SU-DHL-6 (cell line): ENCODE measurements around the gene IL21R.

Experiments
- H2AFZ ChIP-seq: fragments of 200-600 bp; sonication (generic); 2 replicates; pipeline ENCODE4 v1.6.1; 2014; ENCODE audit warnings: low read depth, mild to moderate bottlenecking, moderate library complexity, mixed read lengths, antibody characterized with exemption, low read length; ENCODE audit not compliant: severe bottlenecking
- H3F3A ChIP-seq: fragments of 200-600 bp; shearing (Covaris generic); 2 replicates; pipeline ENCODE4 v1.6.0; 2016; ENCODE audit warnings: antibody characterized with exemption, mild to moderate bottlenecking; ENCODE audit not compliant: insufficient read depth
- H3K27ac ChIP-seq: fragments of 200-600 bp; sonication (generic); 2 replicates; pipeline ENCODE4 v1.5.1; 2016; ENCODE audit warnings: low read depth, mild to moderate bottlenecking, low read length, moderate library complexity, mixed read lengths
- H3K27me3 ChIP-seq: fragments of 200-600 bp; sonication (generic), shearing (Covaris generic); 2 replicates; pipeline ENCODE4 v1.6.0; 2014; ENCODE audit warnings: mild to moderate bottlenecking, low read length
- H3K36me3 ChIP-seq: fragments of 200-600 bp; sonication (generic); 2 replicates; pipeline ENCODE4 v1.6.1; 2014; ENCODE audit warnings: mild to moderate bottlenecking, low read length, mixed read lengths
- H3K4me2 ChIP-seq: fragments of 300-600, 200-600 bp; shearing (Covaris generic), sonication (generic); 2 replicates; pipeline ENCODE4 v1.6.0; 2014; ENCODE audit warnings: low read length, low read depth, mild to moderate bottlenecking; ENCODE audit not compliant: poor library complexity, severe bottlenecking
- H3K4me3 ChIP-seq: fragments of 200-600 bp; sonication (generic); 2 replicates; pipeline ENCODE4 v1.5.1; 2014; ENCODE audit warnings: antibody characterized with exemption, low read length, mild to moderate bottlenecking, mixed read lengths; ENCODE audit not compliant: insufficient read depth, poor library complexity, severe bottlenecking
- H3K79me2 ChIP-seq: fragments of 200-600 bp; sonication (generic); 2 replicates; pipeline ENCODE4 v1.6.1; 2014; ENCODE audit warnings: mild to moderate bottlenecking, low read length, moderate library complexity; ENCODE audit not compliant: insufficient read depth
- H3K9ac ChIP-seq: fragments of 200-600 bp; sonication (generic); 2 replicates; pipeline ENCODE4 v1.7.0; 2014; ENCODE audit warnings: mild to moderate bottlenecking, low read length
- H3K9me2 ChIP-seq: fragments of 200-600 bp; sonication (generic); replicated peaks from 2 replicates; pipeline ENCODE4 v1.6.1; 2014; ENCODE audit warnings: low read length; ENCODE audit not compliant: insufficient read depth
- H3K9me3 ChIP-seq: fragments of 200-600 bp; sonication (generic); 2 replicates; pipeline ENCODE4 v1.6.1; 2014; ENCODE audit warnings: low read length, mixed read lengths; ENCODE audit not compliant: insufficient read depth
- H4K20me1 ChIP-seq: fragments of 200-600 bp; sonication (generic); 2 replicates; pipeline ENCODE4 v1.6.1; 2014; ENCODE audit warnings: low read depth, mild to moderate bottlenecking, antibody characterized with exemption, low read length, moderate library complexity, mixed read lengths
- EZH2phosphoT487 ChIP-seq: fragments of 200-600 bp; sonication (generic), shearing (Covaris generic); conservative IDR thresholded peaks from 2 replicates; pipeline ENCODE4 v1.6.1; 2018; ENCODE audit warnings: mild to moderate bottlenecking, antibody characterized with exemption, low read length, moderate library complexity, mixed read lengths
- TF ChIP-seq, protein P1 (sequence below): fragments of 200-600 bp; sonication (generic); IDR thresholded peaks from one replicate; pipeline ENCODE4 v1.5.1; 2017; ENCODE audit warnings: antibody characterized with exemption, mild to moderate bottlenecking, low read length, moderate library complexity; ENCODE audit not compliant: insufficient read depth, poor library complexity, severe bottlenecking

Gene IL21R

DNA sequence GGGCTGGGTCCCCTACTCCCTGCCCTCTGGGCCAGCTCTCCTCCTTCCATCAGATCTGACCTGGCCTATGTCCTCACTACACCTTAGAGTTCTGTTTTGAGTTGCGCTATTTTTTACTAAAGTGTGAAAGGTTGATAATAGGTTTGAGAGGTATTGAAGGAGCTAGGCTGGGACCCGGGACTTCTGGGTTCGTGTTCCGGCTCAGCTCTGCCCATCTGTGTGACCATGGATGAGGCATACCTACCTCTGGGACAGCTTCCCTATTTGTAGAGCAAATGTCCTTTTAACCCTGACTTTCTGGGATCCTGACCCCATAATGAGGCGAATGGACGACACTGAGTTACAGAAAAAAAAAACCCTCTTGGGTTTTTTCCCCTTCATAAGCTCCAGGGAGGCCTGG lies 36.0 kb downstream of the IL21R start:
- Histone ChIP-seq H3K36me3 (no peaks in the 10 kb centered on the region), H3F3A (no peaks in the 10 kb centered on the region), H3K9me2 (no peaks in the 10 kb centered on the region), H3K79me2 (no peaks in the 10 kb centered on the region), H3K27ac (no peak overlapping the region), H3K9ac (no peak overlapping the region), H3K4me2 (no peak overlapping the region), H2AFZ (no peak overlapping the region), H3K9me3 (no peaks in the 10 kb centered on the region), H4K20me1 (no peaks in the 10 kb centered on the region), H3K27me3 (no peaks in the 10 kb centered on the region), H3K4me3 (no peak overlapping the region)
- no peak for TF ChIP-seq EZH2phosphoT487
- TF ChIP-seq, protein P1, sequence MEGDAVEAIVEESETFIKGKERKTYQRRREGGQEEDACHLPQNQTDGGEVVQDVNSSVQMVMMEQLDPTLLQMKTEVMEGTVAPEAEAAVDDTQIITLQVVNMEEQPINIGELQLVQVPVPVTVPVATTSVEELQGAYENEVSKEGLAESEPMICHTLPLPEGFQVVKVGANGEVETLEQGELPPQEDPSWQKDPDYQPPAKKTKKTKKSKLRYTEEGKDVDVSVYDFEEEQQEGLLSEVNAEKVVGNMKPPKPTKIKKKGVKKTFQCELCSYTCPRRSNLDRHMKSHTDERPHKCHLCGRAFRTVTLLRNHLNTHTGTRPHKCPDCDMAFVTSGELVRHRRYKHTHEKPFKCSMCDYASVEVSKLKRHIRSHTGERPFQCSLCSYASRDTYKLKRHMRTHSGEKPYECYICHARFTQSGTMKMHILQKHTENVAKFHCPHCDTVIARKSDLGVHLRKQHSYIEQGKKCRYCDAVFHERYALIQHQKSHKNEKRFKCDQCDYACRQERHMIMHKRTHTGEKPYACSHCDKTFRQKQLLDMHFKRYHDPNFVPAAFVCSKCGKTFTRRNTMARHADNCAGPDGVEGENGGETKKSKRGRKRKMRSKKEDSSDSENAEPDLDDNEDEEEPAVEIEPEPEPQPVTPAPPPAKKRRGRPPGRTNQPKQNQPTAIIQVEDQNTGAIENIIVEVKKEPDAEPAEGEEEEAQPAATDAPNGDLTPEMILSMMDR = no peak

DNA sequence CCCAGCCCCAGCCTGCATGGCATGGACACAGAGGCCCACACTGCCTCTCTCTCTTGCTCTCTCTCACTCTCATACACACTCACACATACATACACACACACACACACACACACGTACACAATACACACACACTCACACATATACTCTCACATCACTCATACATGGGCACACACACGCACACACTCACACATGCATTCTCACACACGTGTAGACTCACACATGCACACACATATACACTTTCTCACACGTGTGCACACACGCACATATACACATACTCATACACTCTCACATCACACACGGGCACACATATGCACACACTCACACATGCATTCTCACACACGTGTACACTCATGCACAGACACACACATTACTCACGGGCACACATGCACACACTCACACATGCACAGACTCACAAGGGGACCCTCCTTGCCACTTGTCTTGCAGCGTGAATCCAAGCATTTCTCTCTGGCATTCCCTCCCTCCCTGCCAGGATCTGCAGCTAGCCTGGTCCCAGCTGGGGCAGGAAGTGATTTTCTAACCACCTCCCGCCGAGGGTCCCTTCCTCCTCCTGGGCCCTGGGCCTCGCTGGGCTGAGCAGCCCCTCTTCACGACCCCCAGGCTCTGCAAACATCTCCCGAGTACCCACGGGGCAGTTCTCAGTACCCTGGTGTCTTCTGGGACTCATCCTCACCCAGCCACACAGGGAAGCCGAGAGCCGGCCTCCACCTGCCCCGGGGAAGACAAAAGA lies 37.5 kb downstream of the IL21R start:
- Histone ChIP-seq H3F3A (no peaks in the 10 kb centered on the region), H2AFZ (no peak overlapping the region), H3K9me2 (no peaks in the 10 kb centered on the region), H3K79me2 (no peaks in the 10 kb centered on the region), H3K4me2 (no peak overlapping the region), H3K4me3 (no peak overlapping the region), H3K27me3 (no peaks in the 10 kb centered on the region), H3K27ac (no peak overlapping the region), H3K36me3 (no peaks in the 10 kb centered on the region), H3K9ac (no peak overlapping the region), H4K20me1 (no peaks in the 10 kb centered on the region), H3K9me3 (no peaks in the 10 kb centered on the region)
- TF ChIP-seq, protein P1 = no peak
- TF ChIP-seq EZH2phosphoT487 = no peak

DNA sequence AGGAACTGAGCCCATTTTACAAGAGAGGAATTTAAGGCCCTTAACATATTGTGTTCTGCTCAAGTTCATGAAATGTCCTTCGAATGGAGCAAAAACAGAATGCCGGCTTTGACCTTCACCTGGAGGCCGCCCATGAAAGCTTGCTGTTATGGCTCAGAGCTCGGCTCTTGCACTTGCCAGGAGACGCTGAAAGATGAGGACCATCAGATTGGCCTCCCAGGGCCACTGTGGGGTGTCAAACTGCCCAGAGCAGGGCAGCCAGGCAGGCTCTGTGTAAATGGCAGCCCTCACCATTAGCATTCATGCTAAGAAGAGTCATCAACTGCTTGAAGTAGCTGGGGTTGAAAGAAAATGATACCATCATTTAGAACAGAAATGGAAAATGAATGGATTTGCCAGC lies 39.3 kb downstream of the IL21R start:
- Histone ChIP-seq H2AFZ (no peak overlapping the region), H3K36me3 (no peaks in the 10 kb centered on the region; the same call in none of the 2 replicates), H3K9me2 (no peaks in the 10 kb centered on the region), H3K9ac (no peak overlapping the region), H3K27me3 (no peaks in the 10 kb centered on the region), H3K9me3 (no peaks in the 10 kb centered on the region), H4K20me1 (no peaks in the 10 kb centered on the region), H3F3A (no peaks in the 10 kb centered on the region), H3K4me2 (no peak overlapping the region), H3K27ac (no peak overlapping the region), H3K79me2 (no peaks in the 10 kb centered on the region), H3K4me3 (no peak overlapping the region)
- TF ChIP-seq, protein P1 = no peak
- no peak for TF ChIP-seq EZH2phosphoT487
